Vagina (tissue), 2 donors: ENCODE data around the gene OBSCN.

ENCODE experiments used
- CTCF ChIP-seq, 3 experiments: fragments of 450-650 bp in 2 of 3; fragments of 200-600 bp in 1 of 3; sonication (generic) in 1 of 3; IDR thresholded peaks; one replicate each; pipeline ENCODE4 v1.5.1; 2017 to 2019; ENCODE audit warnings: antibody characterized with exemption in 3 of 3, mild to moderate bottlenecking in 2 of 3, moderate library complexity in 2 of 3
- POLR2AphosphoS5 ChIP-seq, 2 donors: sonication (generic); formaldehyde crosslinking; IDR thresholded peaks; one replicate each; pipeline ENCODE4 v1.9.0; 2017; ENCODE audit warnings: antibody characterized with exemption in 2 of 2, mild to moderate bottlenecking in 2 of 2, low read depth in 1 of 2; ENCODE audit not compliant: insufficient read depth in 1 of 2

- no peak for TF ChIP-seq CTCF (IDR thresholded peaks at IDR 0.05)
- no peak for TF ChIP-seq POLR2AphosphoS5 (IDR thresholded peaks at IDR 0.05; ENCODE audit: insufficient read depth in 1 of 2, low read depth in 1 of 2)
Observed at GRCh38 chr1:228190778-228191177, 17.1 kb upstream of the OBSCN start.
